ENCODE results near the gene POU2F3.
A peak's percentile ranks its signal among the peaks of the same experiment; 100 is the strongest.

DNA sequence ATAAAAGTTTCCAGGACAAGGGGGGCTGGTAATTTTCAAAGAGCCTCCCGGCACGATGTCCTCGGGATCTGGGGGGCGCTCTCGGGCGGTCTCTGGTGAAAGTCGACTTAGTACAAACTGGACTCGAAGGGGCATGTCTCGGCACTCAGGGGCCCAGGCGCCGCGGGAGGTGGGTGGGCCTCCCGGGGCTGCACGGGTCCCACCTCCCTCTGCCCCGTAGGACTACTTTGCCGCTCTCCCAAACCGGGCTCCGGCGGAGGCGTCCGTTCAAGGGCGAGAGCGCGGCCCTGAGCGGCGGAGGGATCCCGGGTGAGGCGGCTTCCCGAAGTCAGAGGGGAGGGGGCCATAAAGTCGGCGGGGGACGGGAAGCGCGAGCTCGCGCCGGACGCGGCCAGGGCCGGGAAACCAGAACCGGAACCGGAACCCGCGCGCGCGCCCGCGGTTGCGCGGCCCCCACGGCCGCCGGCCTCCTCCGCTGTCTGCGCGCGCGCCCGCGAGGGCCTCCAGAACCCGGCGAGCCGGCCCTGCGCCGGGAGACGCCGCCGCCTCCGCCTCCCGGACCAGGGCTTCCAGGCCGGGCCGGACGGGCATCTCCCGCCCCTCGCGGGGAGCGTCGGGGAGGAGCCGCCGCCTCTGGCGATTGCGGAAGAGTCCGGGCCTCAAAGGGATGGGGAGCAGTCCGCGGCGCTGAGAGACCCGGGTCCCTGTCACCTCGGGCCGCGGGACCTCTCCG is 96.1 kb downstream of the POU2F3 start, which contains the start of gene ARHGEF12:
- TF ChIP-seq EZH2phosphoT487 (IDR thresholded peaks at IDR 0.05) (no peak), EZH2 (IDR thresholded peaks at IDR 0.05) (no peak)
- TF ChIP-seq, protein P1, sequence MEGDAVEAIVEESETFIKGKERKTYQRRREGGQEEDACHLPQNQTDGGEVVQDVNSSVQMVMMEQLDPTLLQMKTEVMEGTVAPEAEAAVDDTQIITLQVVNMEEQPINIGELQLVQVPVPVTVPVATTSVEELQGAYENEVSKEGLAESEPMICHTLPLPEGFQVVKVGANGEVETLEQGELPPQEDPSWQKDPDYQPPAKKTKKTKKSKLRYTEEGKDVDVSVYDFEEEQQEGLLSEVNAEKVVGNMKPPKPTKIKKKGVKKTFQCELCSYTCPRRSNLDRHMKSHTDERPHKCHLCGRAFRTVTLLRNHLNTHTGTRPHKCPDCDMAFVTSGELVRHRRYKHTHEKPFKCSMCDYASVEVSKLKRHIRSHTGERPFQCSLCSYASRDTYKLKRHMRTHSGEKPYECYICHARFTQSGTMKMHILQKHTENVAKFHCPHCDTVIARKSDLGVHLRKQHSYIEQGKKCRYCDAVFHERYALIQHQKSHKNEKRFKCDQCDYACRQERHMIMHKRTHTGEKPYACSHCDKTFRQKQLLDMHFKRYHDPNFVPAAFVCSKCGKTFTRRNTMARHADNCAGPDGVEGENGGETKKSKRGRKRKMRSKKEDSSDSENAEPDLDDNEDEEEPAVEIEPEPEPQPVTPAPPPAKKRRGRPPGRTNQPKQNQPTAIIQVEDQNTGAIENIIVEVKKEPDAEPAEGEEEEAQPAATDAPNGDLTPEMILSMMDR (IDR thresholded peaks at IDR 0.05): peak; percentile 61
